Measurements from ENCODE around the gene NEGR1. TPM values are rescaled to one million over a fixed set of nuclear protein-coding genes. Genes with fewer than 3 reads are reported as not detected.

The NEGR1 gene
- total RNA-seq, 1 donor from 2014 or later: 8.6 TPM

DNA sequence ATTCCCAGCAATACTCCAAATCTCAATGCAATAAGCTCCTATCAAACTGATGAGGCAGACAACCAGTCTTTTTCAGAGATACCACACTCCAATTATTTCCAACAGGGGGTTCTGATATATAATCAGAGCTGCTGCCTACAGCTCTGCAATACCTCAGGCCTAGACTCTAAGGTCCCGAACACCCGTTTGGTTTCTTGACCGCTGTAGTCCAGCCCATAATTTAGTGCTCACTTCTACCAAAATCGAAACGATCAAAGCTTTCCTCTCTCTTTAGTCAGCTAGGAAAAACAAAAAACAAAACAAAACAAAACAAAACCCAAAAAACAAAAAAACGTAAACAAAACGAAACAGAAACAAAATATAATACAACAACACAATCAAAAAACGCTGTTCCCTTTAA is 453.0 kb downstream of the NEGR1 start:
- Histone ChIP-seq H4K20me1 (ENCODE audit: insufficient read depth, low read length) (no peaks in the 10 kb centered on the region), H3K9ac (ENCODE audit: low read length) (no peak overlapping the region), H3K9me3 (ENCODE audit: insufficient read depth, low read depth, low read length) (no peaks in the 10 kb centered on the region), H3K27me3 (ENCODE audit: insufficient read depth, low read length) (no peaks in the 10 kb centered on the region), H3K4me2 (ENCODE audit: low read length) (no peak overlapping the region), H3K27ac (ENCODE audit: low read depth, low read length) (no peak overlapping the region), H3K4me3 (ENCODE audit: insufficient read depth, low read depth, low read length) (no peak overlapping the region), H2AFZ (ENCODE audit: low read depth, low read length) (no peak overlapping the region), H3K36me3 (ENCODE audit: insufficient read depth, low read length) (no peaks in the 10 kb centered on the region), H3K79me2 (ENCODE audit: insufficient read depth, low read length) (no peaks in the 10 kb centered on the region), H3K4me1 (ENCODE audit: insufficient read depth, low read length) (no peaks in the 10 kb centered on the region)
- Mint-ChIP-seq H3K9me3 (ENCODE audit: unreplicated experiment) (no peaks in the 10 kb centered on the region), H3K4me3 (ENCODE audit: unreplicated experiment) (no peak overlapping the region), H3K36me3 (ENCODE audit: low read depth, unreplicated experiment) (no peaks in the 10 kb centered on the region), H3K27ac (ENCODE audit: unreplicated experiment) (no peak overlapping the region), H3K4me1 (ENCODE audit: low read depth, unreplicated experiment) (no peaks in the 10 kb centered on the region), H3K27me3 (ENCODE audit: low read depth, unreplicated experiment) (no peaks in the 10 kb centered on the region)
- FAIRE-seq: no peak
- TF ChIP-seq, protein P1, sequence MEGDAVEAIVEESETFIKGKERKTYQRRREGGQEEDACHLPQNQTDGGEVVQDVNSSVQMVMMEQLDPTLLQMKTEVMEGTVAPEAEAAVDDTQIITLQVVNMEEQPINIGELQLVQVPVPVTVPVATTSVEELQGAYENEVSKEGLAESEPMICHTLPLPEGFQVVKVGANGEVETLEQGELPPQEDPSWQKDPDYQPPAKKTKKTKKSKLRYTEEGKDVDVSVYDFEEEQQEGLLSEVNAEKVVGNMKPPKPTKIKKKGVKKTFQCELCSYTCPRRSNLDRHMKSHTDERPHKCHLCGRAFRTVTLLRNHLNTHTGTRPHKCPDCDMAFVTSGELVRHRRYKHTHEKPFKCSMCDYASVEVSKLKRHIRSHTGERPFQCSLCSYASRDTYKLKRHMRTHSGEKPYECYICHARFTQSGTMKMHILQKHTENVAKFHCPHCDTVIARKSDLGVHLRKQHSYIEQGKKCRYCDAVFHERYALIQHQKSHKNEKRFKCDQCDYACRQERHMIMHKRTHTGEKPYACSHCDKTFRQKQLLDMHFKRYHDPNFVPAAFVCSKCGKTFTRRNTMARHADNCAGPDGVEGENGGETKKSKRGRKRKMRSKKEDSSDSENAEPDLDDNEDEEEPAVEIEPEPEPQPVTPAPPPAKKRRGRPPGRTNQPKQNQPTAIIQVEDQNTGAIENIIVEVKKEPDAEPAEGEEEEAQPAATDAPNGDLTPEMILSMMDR (IDR thresholded peaks at IDR 0.05; ENCODE audit: insufficient read depth, low read depth, low read length): no peak
- TF ChIP-seq EZH2 (IDR thresholded peaks at IDR 0.05; ENCODE audit: insufficient read depth, low read length): no peak
- no peak for DNase-seq (ENCODE audit: low read depth)

DNA sequence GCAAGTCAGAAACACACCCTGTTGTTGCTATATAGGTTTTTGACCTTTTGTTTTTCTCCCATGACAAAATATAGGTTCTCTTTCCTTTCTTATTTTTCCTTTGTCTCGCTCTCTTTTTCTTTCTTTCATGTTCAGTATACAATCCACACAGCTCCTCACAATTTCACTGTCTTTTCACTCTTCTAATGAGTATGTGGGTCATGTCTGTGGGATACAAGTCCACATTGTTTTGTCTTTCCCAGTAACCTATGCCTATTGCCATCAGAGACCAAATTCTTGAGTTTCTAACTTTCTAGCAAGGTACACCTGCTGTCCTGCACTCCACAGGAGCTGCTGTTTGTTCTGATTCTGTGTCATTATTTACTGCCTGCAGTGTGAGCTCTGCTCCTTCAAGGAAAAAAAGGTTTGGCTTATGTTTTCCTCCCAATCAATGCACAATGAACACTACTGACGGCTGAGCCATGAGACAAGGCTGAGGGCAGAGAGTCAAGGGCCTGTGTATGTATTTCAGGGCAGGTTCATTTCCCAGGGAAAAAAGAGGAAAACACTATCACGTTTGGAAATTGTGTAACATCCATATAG is 453.8 kb downstream of the NEGR1 start:
- no peaks in the 10 kb centered on the region for H3K4me1 ChIP-seq (ENCODE audit: insufficient read depth, low read length)
- no peak overlapping the region for H3K27ac ChIP-seq (ENCODE audit: low read depth, low read length)
- no peak for FAIRE-seq
- Mint-ChIP-seq H3K9me3 (ENCODE audit: unreplicated experiment) (no peaks in the 10 kb centered on the region), H3K4me3 (ENCODE audit: unreplicated experiment) (no peak overlapping the region), H3K27ac (ENCODE audit: unreplicated experiment) (no peak overlapping the region), H3K27me3 (ENCODE audit: low read depth, unreplicated experiment) (no peaks in the 10 kb centered on the region), H3K4me1 (ENCODE audit: low read depth, unreplicated experiment) (no peaks in the 10 kb centered on the region), H3K36me3 (ENCODE audit: low read depth, unreplicated experiment) (no peaks in the 10 kb centered on the region)
- no peaks in the 10 kb centered on the region for H3K9me3 ChIP-seq (ENCODE audit: insufficient read depth, low read depth, low read length)
- no peak overlapping the region for H3K9ac ChIP-seq (ENCODE audit: low read length)
- no peak overlapping the region for H2AFZ ChIP-seq (ENCODE audit: low read depth, low read length)
- no peak overlapping the region for H3K4me2 ChIP-seq (ENCODE audit: low read length)
- TF ChIP-seq EZH2 (IDR thresholded peaks at IDR 0.05; ENCODE audit: insufficient read depth, low read length): no peak
- TF ChIP-seq, protein P1 (IDR thresholded peaks at IDR 0.05; ENCODE audit: insufficient read depth, low read depth, low read length): no peak
- H3K36me3 ChIP-seq (ENCODE audit: insufficient read depth, low read length): no peaks in the 10 kb centered on the region
- H3K4me3 ChIP-seq (ENCODE audit: insufficient read depth, low read depth, low read length): no peak overlapping the region
- H4K20me1 ChIP-seq (ENCODE audit: insufficient read depth, low read length): no peaks in the 10 kb centered on the region
- no peak for DNase-seq (ENCODE audit: low read depth)
- H3K27me3 ChIP-seq (ENCODE audit: insufficient read depth, low read length): no peaks in the 10 kb centered on the region
- H3K79me2 ChIP-seq (ENCODE audit: insufficient read depth, low read length): no peaks in the 10 kb centered on the region

DNA sequence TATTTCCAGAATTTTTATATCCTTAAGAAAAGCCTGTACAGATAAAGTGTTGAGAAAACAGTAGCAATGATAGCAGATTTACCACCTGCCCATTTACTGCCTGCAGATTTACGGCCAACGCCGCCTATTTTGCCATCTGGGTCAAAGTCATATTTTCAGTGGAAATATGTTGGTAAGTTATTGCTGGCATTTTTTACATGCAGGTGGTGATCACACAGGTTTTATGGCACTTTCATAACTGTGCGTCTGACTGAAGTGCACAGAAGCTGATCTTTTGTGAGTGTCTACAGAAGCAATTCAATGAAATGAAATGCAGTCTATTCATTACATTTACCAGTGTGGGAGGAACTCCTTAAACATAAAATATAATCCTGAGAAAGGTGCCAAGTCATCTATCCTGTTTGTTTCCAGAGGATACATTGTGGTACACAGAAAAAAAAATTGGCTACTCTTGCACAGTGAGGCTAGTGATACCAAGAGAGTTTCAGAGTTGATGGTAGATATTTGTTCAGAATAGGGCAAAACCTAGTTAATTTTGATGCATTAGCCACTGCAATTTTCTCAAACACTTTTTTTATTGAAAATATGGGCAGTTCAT is 458.5 kb downstream of the NEGR1 start:
- no peak for DNase-seq (ENCODE audit: low read depth)
- no peak overlapping the region for H3K27ac Mint-ChIP-seq (ENCODE audit: unreplicated experiment)
- FAIRE-seq: no peak
- no peak overlapping the region for H3K4me3 Mint-ChIP-seq (ENCODE audit: unreplicated experiment)
- Histone ChIP-seq H3K4me2 (ENCODE audit: low read length) (no peak overlapping the region), H3K4me3 (ENCODE audit: insufficient read depth, low read depth, low read length) (no peak overlapping the region), H3K27ac (ENCODE audit: low read depth, low read length) (no peak overlapping the region), H3K9me3 (ENCODE audit: insufficient read depth, low read depth, low read length) (no peaks in the 10 kb centered on the region), H3K79me2 (ENCODE audit: insufficient read depth, low read length) (no peaks in the 10 kb centered on the region), H2AFZ (ENCODE audit: low read depth, low read length) (no peak overlapping the region), H4K20me1 (ENCODE audit: insufficient read depth, low read length) (no peaks in the 10 kb centered on the region), H3K4me1 (ENCODE audit: insufficient read depth, low read length) (no peaks in the 10 kb centered on the region), H3K36me3 (ENCODE audit: insufficient read depth, low read length) (no peaks in the 10 kb centered on the region), H3K27me3 (ENCODE audit: insufficient read depth, low read length) (no peaks in the 10 kb centered on the region), H3K9ac (ENCODE audit: low read length) (no peak overlapping the region)
- H3K9me3 Mint-ChIP-seq (ENCODE audit: unreplicated experiment): no peaks in the 10 kb centered on the region
- no peaks in the 10 kb centered on the region for H3K36me3 Mint-ChIP-seq (ENCODE audit: low read depth, unreplicated experiment)
- H3K27me3 Mint-ChIP-seq (ENCODE audit: low read depth, unreplicated experiment): no peaks in the 10 kb centered on the region
- TF ChIP-seq, protein P1 (IDR thresholded peaks at IDR 0.05; ENCODE audit: insufficient read depth, low read depth, low read length): no peak
- TF ChIP-seq EZH2 (IDR thresholded peaks at IDR 0.05; ENCODE audit: insufficient read depth, low read length): no peak
- H3K4me1 Mint-ChIP-seq (ENCODE audit: low read depth, unreplicated experiment): no peaks in the 10 kb centered on the region
